Measurements from ENCODE around the gene TWIST1. TPM values are rescaled to one million over a fixed set of nuclear protein-coding genes. Genes with fewer than 3 reads are reported as not detected.

TWIST1 gene
- polyA plus RNA-seq, 1 donor = 5.6 TPM

DNA sequence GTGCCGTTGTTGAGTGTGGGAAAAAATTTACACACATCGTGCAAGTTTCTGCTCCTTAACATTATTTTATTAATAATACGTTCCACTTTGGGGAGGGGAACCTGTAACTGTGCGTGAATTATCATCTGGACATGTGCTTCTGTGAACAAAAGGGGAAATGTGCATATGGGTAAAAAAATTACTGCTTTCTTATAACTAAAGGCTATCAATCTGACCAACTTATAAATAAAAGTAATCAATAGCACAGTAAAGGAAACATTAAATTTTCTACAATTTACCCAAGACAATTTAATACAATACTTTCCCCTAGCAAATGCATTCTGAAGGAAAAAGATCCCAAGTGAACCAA lies 4.5 kb downstream of the TWIST1 start:
- no peak for DNase-seq

DNA sequence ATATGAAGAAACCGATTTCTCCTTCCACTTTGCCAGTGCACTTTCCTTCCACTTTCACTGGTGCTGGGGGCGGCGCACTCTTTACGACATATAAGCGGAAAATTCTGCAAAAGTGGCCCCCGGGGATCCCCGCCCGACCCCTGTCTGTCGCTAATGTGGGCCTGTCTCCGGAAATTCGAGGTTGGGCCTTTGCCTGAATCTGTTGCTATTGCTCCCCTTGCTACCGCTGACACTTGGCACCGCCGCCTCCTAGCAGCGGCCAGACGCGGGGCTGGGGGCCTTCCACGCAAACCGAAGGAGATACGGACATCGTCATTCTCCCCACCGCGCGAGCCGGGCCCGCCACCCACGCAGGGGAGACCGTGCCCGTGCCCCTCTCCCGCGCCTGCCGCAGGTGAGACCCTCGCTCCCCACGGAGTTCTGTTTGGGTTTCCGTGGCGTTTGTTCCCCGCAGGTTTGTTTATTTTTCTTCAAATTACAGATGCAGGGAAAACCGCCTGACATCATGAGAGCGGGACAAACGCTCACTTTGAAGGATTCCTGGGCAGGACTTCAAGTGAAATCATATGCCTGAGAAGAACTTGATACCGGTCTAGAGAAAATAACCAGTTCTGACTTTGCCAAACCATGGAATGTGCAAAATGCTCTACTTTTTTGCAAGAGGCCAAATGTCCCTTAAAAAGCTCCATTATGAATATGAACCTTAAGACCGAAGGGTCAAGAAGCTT lies 5.0 kb downstream of the TWIST1 start:
- no peak for DNase-seq

GRCh38 chr7:19111474-19112273 lies 5.8 kb downstream of the TWIST1 start:
- DNase-seq = no peak

GRCh38 chr7:19110776-19111175 lies 6.7 kb downstream of the TWIST1 start:
- no peak for DNase-seq

DNA sequence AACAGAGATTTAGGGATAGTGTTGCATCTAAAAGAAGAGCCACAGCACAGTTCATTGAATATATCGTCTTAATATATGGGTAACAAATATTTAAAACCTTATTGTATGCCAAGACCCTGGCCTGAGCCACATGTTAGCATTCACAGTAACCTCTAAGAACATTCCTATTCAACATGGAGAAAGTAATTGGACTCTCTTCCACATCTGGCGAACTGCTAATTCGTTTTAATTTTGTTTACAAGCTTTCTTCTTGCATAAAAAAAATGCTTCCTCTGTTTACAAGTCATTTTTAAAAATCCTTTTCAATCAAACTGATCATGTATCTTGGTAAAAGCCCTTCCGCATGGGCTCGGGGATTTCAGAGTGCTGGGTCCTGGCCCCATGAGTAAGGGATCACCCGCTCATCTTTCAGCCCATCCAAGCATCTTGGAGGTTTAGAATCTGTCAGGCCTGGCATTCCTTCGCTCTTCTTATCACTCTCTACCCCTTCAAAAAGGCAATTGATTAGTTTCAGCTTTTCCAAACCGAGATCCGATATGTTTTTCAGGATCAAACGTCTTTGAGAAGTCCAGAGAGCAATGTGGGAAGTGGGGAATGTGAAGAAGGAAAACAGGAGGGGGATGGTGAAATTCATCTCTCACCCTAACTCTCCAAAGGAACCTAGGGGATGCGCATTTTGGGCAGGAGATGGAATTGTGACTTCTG lies 7.3 kb downstream of the TWIST1 start:
- DNase-seq = no peak

DNA sequence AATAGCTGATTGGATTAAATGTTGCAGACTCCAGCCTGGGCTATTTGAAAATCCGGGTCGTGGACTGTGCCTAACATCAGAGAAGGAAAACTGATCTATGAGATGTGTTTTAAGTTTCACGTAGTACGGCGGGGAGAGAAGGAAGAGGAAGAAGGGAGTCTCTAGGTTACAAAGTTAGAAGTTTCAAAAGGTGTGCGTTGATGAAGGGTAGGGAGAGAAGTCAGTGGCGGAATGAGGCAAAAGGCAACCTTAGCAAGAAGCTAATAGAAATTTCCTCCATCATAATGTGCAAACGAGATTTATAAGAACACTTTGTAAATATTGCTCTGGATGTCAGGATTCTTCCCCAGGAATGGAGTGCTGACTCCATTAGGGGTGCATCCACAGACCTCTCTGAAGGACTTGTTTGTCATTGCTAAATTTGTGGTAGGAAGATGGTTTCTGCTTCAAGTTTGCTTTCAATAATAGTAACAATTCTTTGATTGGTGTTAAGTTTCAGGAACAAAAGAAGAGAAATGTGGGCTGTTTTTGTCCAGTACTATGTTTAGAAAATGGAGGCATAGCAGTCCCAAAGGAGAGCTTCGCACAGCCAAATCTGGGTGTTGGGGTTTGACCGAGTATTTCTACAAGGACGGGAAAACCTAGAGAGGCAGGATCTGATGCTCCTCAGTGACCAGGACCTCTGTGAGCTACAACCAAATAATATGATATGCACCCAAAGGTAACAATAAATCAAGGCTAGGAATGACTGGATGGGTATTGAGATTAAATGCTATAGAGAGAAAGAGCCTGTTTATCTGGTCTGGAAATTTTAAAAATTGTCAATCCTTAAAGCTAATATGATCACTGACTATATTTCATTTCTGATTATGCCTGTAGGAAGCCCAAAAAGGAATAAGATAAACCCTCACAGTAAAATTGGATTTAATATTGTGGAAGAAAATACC lies 8.2 kb downstream of the TWIST1 start:
- no peak for DNase-seq

- DNase-seq = peak; percentile 75
Observed at GRCh38 chr7:19107356-19108146, 9.9 kb downstream of the TWIST1 start.

GRCh38 chr7:19107081-19107355 lies 10.4 kb downstream of the TWIST1 start:
- no peak for DNase-seq

DNA sequence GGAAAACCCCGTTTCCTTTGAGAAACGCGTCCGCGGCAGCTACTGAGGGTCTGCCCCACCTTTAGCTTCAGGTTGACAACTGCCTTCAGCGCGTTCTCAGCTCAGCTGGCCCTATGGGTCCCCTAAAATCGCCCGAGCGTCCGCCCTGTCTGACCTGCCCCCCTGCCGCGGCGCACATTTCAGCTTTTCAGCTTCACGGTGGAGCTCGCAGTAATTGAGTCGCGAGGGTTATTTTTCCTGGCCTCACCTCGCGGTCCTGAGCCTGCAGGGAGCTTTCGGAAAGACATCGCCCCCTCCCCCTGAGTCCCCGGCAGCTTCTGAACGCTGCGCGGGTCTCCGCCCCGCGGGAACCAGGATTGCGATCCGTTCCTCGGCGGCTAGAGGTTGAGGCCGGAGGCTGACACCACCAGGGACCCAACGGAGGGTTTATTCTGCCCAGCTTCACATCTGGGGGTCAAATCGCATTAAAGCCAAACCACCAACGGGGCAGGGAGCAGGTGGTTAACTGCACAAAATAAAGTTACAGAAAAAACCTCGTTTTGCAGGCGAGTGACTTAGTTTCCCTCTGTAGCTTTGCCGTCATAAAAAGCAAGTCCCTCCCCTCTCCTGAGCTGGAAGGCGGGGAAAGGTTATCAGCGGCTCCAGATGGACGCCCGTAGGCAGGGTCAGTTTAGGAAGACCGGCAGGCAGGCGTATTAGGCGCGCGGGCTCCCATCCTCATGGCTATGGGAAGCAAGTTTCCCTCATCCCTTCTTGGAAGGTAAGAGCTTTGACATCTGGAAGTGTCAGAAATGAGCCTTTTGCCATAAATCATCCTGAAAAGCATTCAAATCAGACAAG lies 11.0 kb downstream of the TWIST1 start:
- DNase-seq = no peak

DNA sequence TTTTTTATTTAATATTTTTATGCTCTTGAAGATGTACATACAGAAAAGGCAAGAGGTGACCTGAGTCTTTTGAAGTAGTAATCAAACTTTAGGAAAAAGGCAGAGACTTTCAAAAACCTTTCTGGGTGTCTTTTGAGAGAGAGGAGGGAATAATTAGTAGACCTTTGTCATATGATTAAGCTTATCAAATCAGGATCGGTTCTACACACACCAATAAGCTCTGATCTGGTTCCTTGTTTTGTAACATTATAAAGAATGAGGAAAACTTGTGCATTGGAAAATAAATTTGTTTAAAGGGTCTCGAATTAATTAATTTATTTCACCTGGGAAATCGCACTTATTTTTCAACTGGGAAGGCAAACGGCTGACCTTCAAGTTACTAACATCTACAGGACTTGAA lies 11.9 kb downstream of the TWIST1 start:
- no peak for DNase-seq

DNA sequence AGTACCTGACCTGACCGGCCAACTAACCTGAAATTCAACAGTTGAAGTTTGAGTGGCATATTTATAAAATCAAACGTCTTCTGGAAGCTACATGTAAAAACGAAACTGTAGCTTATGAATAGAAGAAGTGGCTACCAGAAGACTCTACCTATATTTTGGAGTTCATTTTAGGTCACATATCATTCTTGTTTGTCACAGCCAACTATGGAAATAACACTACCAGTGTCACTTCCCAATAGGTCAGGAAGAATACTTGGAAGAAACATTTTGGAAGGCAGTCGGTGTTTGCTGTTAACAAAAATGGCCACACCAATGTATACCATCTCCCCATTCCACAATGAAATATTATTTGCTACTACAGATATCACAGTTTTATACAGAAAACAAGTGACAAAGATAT lies 12.6 kb downstream of the TWIST1 start:
- DNase-seq = no peak

DNA sequence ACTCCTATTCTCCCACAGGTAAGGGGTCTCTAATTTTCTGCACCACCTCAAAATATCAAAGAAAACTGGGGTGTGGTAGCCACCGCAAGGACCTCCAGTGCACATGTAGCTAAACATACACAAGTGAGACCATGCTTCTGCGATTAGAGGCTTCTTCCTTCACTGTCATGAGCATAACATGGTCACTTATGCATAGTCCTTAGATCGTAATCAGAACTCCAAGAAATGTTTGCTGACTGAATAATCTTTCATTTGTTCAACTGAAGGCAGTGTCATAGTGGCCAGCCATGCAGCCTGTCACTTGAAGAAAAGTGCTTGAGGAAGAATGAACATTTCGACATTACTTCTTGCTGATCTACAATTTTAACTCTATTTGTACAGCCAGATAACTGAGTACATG lies 14.6 kb downstream of the TWIST1 start:
- DNase-seq = no peak

- DNase-seq = no peak
Observed at GRCh38 chr7:19101909-19102308, 15.5 kb downstream of the TWIST1 start.

DNA sequence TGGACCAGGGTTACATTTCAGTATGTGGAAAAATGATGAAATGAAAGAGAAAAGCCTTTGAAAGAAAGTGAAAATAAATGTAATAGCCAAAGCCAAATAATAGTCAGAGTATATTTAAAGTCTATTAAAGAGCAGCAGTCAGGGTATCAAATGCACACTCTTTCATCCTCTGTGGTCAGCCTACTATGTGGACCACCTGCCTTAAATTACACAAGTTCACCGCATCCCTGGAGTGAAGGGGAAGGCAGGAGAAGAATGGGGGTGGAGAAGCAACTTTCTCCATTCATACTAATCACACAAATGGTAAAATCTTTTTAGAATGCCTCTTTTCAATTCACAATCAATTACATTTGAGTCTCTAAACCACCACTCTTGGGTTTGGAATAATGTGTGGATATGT lies 16.0 kb downstream of the TWIST1 start:
- no peak for DNase-seq

- no peak for DNase-seq
Observed at GRCh38 chr7:19099924-19100323, 17.5 kb downstream of the TWIST1 start.

DNA sequence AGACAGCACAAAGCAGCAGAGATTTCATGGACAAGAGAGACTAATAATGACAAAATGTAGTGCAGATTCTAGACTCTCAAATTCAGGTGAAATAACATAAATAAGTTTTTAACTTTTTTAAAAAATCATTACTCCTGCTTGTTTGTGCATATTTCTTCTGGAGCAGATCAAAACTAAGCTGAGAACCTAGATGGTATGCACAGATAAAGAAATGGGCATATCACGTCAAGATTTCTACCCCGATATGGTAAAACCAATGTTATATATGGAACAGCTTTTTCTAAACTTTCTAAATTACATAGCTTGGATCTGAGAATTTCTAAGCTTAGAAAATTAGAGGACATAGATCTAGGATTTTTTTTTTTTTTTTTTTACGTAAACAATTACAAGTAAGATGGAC lies 18.2 kb downstream of the TWIST1 start:
- no peak for DNase-seq

DNA sequence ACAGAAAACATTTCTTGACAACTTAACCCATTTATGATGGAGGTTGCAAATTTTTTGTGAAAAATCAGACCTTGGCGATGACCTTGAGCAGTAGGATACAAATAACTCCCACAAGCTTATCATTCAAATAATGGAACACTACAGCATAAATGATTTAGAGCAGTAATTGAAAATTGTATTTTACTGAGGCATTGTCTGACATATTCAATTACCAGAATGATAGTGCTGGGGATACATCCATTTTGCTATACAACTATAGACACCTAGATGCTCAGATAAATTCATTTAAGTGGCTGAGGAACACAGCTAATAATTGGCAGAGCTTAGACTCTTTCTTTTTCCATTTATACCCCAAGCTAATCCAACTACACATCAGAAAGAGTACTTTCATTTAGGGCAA lies 18.9 kb downstream of the TWIST1 start:
- DNase-seq = no peak

DNA sequence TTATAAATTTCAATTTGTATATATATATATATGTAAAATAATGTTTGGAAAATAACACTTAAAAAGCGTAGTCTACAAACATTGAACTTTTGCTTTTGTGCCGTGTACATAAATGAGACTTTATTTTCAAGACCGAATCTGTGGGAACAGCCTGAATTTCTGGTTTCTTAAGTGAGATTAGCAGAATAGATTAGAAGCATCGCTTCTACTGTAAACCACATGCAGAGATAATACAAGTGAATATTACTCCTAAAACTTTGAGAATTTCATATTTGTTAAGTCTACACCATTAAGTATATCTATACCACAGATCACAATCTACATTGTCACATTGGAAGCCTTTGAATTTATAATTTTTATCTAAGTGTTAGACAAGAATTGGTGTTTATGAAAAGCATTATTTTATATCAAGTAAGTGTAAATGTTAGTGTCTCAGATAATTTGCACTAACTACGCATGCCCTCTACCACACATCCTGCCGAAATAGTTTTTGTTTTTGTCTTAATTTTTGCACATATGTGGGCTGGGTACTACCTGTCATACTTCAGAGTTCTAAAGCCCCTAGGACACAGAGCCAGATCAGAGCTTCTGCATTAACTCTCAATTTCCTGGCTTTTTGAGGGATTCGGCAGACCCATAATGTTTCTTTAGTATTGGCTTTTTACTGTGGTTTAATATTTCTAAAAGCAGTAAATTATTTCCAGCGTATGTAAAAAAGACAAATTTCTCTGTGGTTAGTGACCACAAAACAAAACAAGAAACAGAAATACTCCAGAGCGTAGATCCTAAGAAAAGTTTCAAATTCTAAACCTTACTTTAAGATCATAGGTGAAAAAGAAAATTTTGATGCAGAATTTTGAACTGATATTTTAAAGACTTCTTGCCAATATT lies 20.0 kb downstream of the TWIST1 start:
- no peak for DNase-seq

DNA sequence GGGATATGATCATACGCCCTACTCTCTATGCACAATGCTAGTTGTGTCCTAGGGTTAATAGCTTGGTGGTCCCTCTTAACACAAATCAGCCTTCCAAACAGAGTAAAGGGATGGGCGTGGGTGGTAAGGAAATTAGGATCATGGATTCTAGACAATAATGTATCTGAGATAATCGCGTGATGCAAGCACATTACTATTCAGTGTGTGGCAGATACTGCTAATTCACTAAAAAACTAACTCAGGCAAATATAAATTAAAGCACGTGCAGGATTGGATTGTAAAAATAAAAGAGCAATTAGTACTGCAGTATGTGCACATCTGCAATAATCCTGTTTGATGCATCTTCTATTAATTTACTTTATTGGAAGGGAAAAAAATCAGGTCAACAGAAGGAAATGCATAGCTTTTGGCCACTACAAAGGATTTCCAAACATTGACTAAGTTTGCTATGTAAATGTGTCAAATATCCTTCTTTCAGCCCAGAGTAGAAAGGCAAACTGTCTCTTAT lies 22.0 kb downstream of the TWIST1 start:
- no peak for DNase-seq

Measured in hindlimb muscle (tissue), 1 donor.